Gastroesophageal sphincter (tissue), 4 donors: ENCODE data around the gene UTY. TPM values are rescaled to one million over a fixed set of nuclear protein-coding genes. Genes with fewer than 3 reads are reported as not detected.

ENCODE experiments used
- ATAC-seq: fragments of 150-250 bp; one replicate; pipeline ENCODE4 v1.9.1; 2016; ENCODE audit warnings: mild to moderate bottlenecking, moderate library complexity
- H3K27ac ChIP-seq, 4 donors: fragments of 200-600 bp; sonication (generic) in 3 of 4; 1 replicate in 3 of 4; 2 replicates in 1 of 4; pipeline ENCODE4 v1.5.1; 2016 to 2019
- H3K27me3 ChIP-seq: fragments of 200-600 bp; sonication (generic); one replicate; pipeline ENCODE4 v1.5.1; 2019
- H3K36me3 ChIP-seq, 2 donors: fragments of 200-600 bp; sonication (generic); one replicate each; pipeline ENCODE4 v1.5.1; 2019; ENCODE audit warnings: control low read depth in 1 of 2
- H3K4me1 ChIP-seq, 3 donors: fragments of 200-600 bp; sonication (generic); 1 replicate in 2 of 3; 2 replicates in 1 of 3; pipeline ENCODE4 v1.5.1; 2016 to 2019; ENCODE audit warnings: control low read depth in 2 of 3
- H3K4me3 ChIP-seq, 2 donors: fragments of 200-600 bp; sonication (generic); one replicate each; pipeline ENCODE4 v1.5.1; 2019; ENCODE audit warnings: mild to moderate bottlenecking in 1 of 2, moderate library complexity in 1 of 2
- H3K9me3 ChIP-seq, 3 donors: fragments of 200-600 bp; sonication (generic); one replicate each; pipeline ENCODE4 v1.5.1; 2017 to 2019; ENCODE audit warnings: control low read depth in 2 of 3
- EP300 ChIP-seq: sonication (generic); formaldehyde crosslinking; IDR thresholded peaks from one replicate; pipeline ENCODE4 v1.6.1; 2017; ENCODE audit warnings: antibody characterized with exemption, mild to moderate bottlenecking
- POLR2A ChIP-seq, 2 donors: fragments of 450-650 bp; IDR thresholded peaks; one replicate each; pipeline ENCODE4 v1.6.1; 2017; ENCODE audit warnings: antibody characterized with exemption in 2 of 2, mild to moderate bottlenecking in 2 of 2, moderate library complexity in 1 of 2
- POLR2AphosphoS5 ChIP-seq: sonication (generic); formaldehyde crosslinking; IDR thresholded peaks from one replicate; pipeline ENCODE4 v1.6.1; 2017; ENCODE audit warnings: antibody characterized with exemption
- WGBS, 2 donors: methylation state at CpG; one replicate each; pipeline ENCODE4 v1.1.5; 2018; ENCODE audit warnings: low coverage in 1 of 2; 5-methylcytosine and 5-hydroxymethylcytosine counted together
- total RNA-seq, 4 donors: library from RNA; depleted of rRNA; stranded (reverse); fragments of >200 nt; gene quantifications; one replicate each; pipeline ENCODE4 v1.1.0, GENCODE V29; 2016
- TF ChIP-seq, protein P1 (sequence below), 4 experiments: fragments of 200-600 bp in 2 of 4; fragments of 450-650 bp in 2 of 4; sonication (generic) in 1 of 4; IDR thresholded peaks; one replicate each; pipeline ENCODE4 v1.5.1; 2017 to 2019; ENCODE audit warnings: antibody characterized with exemption in 4 of 4, mild to moderate bottlenecking in 2 of 4, moderate library complexity in 2 of 4

Gene UTY
- total RNA-seq, 4 donors from 2014 or later: 0.07 to 58.7 (median 27.1) TPM; not detected in 1

DNA sequence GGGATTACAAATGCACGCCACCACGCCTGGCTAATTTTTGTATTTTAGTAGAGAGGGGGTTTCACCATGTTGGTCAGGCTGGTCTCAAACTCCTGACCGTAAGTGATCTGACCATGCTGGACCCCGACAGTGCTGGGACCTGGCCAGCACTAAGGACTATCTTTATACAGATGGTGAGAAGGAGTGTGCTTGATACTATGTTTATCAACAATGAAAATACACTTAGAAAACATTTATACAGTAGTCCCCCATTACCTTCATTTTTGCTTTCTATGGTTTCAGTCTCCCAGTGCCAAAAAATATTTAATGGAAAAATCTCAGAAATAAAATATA, 111.4 kb downstream of the UTY start:
- Histone ChIP-seq H3K4me3 (no peak overlapping the region), H3K27ac (no peak overlapping the region), H3K36me3 (peaks cover 0 to 9% of the 10 kb centered on the region in 2 donors), H3K9me3 (no peaks in the 10 kb centered on the region), H3K27me3 (no peaks in the 10 kb centered on the region), H3K4me1 (no peaks in the 10 kb centered on the region)
- no peak for TF ChIP-seq EP300
- TF ChIP-seq POLR2AphosphoS5: no peak
- TF ChIP-seq, protein P1, sequence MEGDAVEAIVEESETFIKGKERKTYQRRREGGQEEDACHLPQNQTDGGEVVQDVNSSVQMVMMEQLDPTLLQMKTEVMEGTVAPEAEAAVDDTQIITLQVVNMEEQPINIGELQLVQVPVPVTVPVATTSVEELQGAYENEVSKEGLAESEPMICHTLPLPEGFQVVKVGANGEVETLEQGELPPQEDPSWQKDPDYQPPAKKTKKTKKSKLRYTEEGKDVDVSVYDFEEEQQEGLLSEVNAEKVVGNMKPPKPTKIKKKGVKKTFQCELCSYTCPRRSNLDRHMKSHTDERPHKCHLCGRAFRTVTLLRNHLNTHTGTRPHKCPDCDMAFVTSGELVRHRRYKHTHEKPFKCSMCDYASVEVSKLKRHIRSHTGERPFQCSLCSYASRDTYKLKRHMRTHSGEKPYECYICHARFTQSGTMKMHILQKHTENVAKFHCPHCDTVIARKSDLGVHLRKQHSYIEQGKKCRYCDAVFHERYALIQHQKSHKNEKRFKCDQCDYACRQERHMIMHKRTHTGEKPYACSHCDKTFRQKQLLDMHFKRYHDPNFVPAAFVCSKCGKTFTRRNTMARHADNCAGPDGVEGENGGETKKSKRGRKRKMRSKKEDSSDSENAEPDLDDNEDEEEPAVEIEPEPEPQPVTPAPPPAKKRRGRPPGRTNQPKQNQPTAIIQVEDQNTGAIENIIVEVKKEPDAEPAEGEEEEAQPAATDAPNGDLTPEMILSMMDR (IDR thresholded peaks at IDR 0.05): no peak
- no peak for TF ChIP-seq POLR2A (IDR thresholded peaks at IDR 0.05)
- no CpG with 5 or more reads among the region's 4 CpGs for WGBS, 2 donors
- no peak for ATAC-seq

DNA sequence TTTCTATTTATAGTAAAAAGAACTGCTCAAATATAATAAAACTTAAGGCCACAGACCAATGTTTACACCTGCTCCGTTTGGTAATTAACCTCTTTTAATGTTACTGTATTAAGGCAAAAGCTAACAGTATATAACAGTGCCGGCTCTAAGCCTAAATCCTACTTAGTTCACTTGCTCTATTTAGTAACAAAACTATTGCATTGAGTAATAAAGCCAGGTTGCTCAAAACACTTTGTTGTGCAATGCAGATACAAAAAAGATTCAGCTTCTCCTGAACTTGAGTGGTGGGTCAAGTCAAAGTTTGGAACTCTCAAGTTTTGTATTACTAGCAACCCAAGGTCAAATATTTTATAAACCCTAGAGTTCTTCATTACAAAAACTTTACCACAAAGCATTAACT, 116.2 kb downstream of the UTY start:
- H3K4me3 ChIP-seq: no peak overlapping the region
- no peaks in the 10 kb centered on the region for H3K9me3 ChIP-seq
- no peaks in the 10 kb centered on the region for H3K4me1 ChIP-seq
- H3K27ac ChIP-seq: no peak overlapping the region
- 59% methylated on average over 2 of the region's 2 CpGs; no CpG with 5 or more reads in 1 of the 2 donors for WGBS, 2 donors
- H3K27me3 ChIP-seq: no peaks in the 10 kb centered on the region
- peaks cover 0 to 15% of the 10 kb centered on the region in 2 donors for H3K36me3 ChIP-seq
- no peak for TF ChIP-seq EP300
- TF ChIP-seq POLR2A (IDR thresholded peaks at IDR 0.05): no peak
- TF ChIP-seq, protein P1 (IDR thresholded peaks at IDR 0.05): no peak
- no peak for TF ChIP-seq POLR2AphosphoS5
- ATAC-seq: no peak

DNA sequence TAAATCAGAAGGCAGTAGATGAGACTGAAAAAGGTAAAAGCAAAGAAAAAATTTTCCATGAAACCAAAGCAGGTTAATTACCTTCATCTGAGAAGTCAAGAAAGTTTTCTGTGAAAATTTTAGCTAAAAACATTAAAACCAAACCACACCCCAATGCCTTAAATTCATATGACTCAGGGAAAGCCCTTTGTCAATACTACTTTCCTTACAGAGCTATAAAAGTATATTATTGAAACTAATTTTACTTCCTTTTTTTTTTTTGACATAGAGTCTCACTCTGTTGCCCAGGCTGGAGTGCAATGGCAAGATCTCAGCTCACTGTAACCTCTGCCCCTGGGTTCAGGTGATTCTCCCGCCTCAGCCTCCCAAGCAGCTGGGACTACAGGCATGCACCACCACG, 117.2 kb downstream of the UTY start:
- Histone ChIP-seq H3K9me3 (no peaks in the 10 kb centered on the region), H3K4me3 (no peak overlapping the region), H3K27me3 (no peaks in the 10 kb centered on the region), H3K4me1 (no peaks in the 10 kb centered on the region), H3K27ac (no peak overlapping the region), H3K36me3 (peaks cover 0 to 10% of the 10 kb centered on the region in 2 donors)
- TF ChIP-seq EP300: no peak
- TF ChIP-seq POLR2A (IDR thresholded peaks at IDR 0.05): no peak
- TF ChIP-seq, protein P1 (IDR thresholded peaks at IDR 0.05): no peak
- TF ChIP-seq POLR2AphosphoS5: no peak
- 80% methylated on average over 1 of the region's 2 CpGs; no CpG with 5 or more reads in 1 of the 2 donors for WGBS, 2 donors
- no peak for ATAC-seq

DNA sequence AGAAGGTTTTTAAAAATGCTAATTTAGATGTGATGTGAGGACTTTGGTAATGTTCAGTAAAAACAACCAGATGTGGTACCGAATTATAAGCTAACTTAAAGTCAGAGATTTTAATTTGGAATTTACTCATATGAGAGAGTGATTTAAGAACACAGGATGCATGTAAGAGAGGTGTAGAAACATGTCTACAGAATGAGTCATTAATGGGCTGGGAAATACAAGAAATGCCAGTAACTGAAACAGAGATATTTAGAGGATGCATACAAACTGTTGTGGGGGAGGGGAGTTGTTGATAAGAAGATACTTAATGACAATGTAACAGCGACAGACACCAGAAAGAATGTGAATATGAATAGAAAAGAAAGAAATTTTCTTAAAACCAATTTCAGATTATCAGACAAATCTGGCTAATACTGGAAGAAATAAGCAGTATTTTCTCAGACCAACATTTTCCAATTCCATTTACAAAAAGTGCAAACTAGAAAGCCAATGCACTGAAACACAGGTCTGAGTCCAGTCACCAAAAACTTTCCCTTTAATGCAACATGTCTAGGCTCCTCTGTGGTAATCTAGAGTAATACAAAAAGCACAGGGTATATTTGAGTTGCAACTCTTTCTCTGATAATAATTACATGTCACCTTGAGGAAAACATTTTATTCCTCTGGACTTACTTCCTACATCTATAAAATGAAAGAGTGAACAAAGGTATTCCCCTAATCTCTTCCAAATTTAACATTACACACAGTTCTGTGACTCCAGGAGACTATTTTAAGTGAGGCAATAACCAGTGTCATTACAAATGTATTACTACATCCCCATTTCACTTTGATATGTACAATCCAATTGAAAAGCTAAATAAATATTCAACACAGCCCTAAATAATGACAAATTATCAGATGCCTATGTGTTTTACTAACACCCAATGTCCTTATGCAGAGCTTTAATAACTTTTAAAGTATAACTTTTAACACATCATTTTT, 117.9 kb downstream of the UTY start:
- Histone ChIP-seq H3K9me3 (no peaks in the 10 kb centered on the region), H3K36me3 (peaks cover 0 to 10% of the 10 kb centered on the region in 2 donors), H3K27ac (no peak overlapping the region), H3K27me3 (no peaks in the 10 kb centered on the region), H3K4me1 (no peaks in the 10 kb centered on the region), H3K4me3 (no peak overlapping the region)
- ATAC-seq: no peak
- TF ChIP-seq, protein P1 (IDR thresholded peaks at IDR 0.05): no peak
- no peak for TF ChIP-seq POLR2A (IDR thresholded peaks at IDR 0.05)
- no peak for TF ChIP-seq POLR2AphosphoS5
- TF ChIP-seq EP300: no peak
- WGBS, 2 donors: 64% methylated on average over 2 of the region's 2 CpGs; no CpG with 5 or more reads in 1 of the 2 donors

DNA sequence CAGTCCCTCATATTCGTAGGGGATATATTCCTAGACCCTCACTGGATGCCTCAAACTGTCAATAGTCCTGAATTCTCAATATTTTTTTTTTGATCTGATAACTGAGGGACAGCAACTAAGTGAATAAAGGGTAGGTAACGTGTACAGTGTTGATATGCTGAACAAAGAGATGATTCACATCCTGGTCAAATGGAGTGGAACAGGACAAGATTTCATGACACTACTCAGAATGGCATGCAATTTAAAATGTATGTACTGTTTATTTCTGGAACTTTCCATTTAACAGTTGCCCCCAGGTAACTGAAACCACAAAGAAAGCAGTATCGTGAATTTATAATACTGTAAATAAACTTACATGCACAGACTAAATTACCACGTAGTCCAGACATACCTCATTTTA, 128.4 kb downstream of the UTY start:
- Histone ChIP-seq H3K27ac (no peak overlapping the region), H3K4me3 (no peak overlapping the region), H3K9me3 (no peaks in the 10 kb centered on the region), H3K4me1 (no peaks in the 10 kb centered on the region), H3K27me3 (no peaks in the 10 kb centered on the region), H3K36me3 (peaks cover 0 to 64% of the 10 kb centered on the region in 2 donors)
- TF ChIP-seq, protein P1 (IDR thresholded peaks at IDR 0.05): no peak
- TF ChIP-seq POLR2AphosphoS5 (no peak), POLR2A (IDR thresholded peaks at IDR 0.05) (no peak), EP300 (no peak)
- WGBS, 2 donors: 94% methylated on average over 2 of the region's 4 CpGs; no CpG with 5 or more reads in 1 of the 2 donors
- no peak for ATAC-seq
